HepG2 (cell line): ENCODE data around the gene ETF1. TPM values are rescaled to one million over a fixed set of nuclear protein-coding genes. Genes with fewer than 3 reads are reported as not detected.

Source experiments
- ATF7 ChIP-seq, 2 experiments: fragments of 450-650 bp in 1 of 2; sonication (generic) in 1 of 2; formaldehyde crosslinking in 1 of 2; IDR thresholded peaks; 2 replicates each; pipeline versions ENCODE4 v1.4.0 to v1.6.1; 2016 to 2020; ENCODE audit warnings: antibody characterized with exemption in 1 of 2, mild to moderate bottlenecking in 1 of 2, missing genetic modification reagents in 1 of 2
- CREM ChIP-seq, 2 experiments: sonication (generic) in 1 of 2; formaldehyde crosslinking in 1 of 2; IDR thresholded peaks; 2 replicates each; pipeline versions ENCODE4 v1.4.0 to v1.6.1; 2016 to 2020; ENCODE audit warnings: antibody characterized with exemption in 1 of 2, mild to moderate bottlenecking in 1 of 2, missing genetic modification reagents in 1 of 2
- DMAP1 ChIP-seq: IDR thresholded peaks from 2 replicates; pipeline ENCODE4 v1.6.1; 2016
- HES4 ChIP-seq: sonication (generic); formaldehyde crosslinking; IDR thresholded peaks from 2 replicates; pipeline ENCODE4 v1.9.0; 2021; ENCODE audit warnings: mild to moderate bottlenecking, missing genetic modification reagents, borderline replicate concordance
- KDM5B ChIP-seq: sonication (generic); formaldehyde crosslinking; IDR thresholded peaks from 2 replicates; pipeline ENCODE4 v1.4.0; 2020; ENCODE audit warnings: missing genetic modification reagents, mild to moderate bottlenecking, borderline replicate concordance
- KLF13 ChIP-seq: sonication (generic); formaldehyde crosslinking; IDR thresholded peaks from 2 replicates; pipeline ENCODE4 v1.4.0; 2020; ENCODE audit warnings: mild to moderate bottlenecking, missing genetic modification reagents
- KLF9 ChIP-seq: IDR thresholded peaks from 2 replicates; pipeline ENCODE4 v1.6.1; 2016; ENCODE audit warnings: low read depth
- NCOA1 ChIP-seq: sonication (generic); formaldehyde crosslinking; IDR thresholded peaks from 2 replicates; pipeline ENCODE4 v1.9.0; 2021; ENCODE audit warnings: missing genetic modification reagents
- SRSF1 ChIP-seq: fragments of 200-400 bp; formaldehyde crosslinking; optimal IDR thresholded peaks from 2 replicates; pipeline ENCODE3; 2017; ENCODE audit warnings: mild to moderate bottlenecking, low read depth, low read length, moderate library complexity
- SRSF4 ChIP-seq: fragments of 200-400 bp; formaldehyde crosslinking; IDR thresholded peaks from one replicate; pipeline ENCODE4 v1.6.1; 2018; ENCODE audit warnings: mild to moderate bottlenecking, low read depth, low read length, moderate library complexity; ENCODE audit not compliant: poor library complexity, severe bottlenecking
- TAF15 ChIP-seq: fragments of 200-400 bp; formaldehyde crosslinking; IDR thresholded peaks from one replicate; pipeline ENCODE4 v1.6.1; 2018; ENCODE audit warnings: mild to moderate bottlenecking, low read depth, low read length; ENCODE audit not compliant: poor library complexity, severe bottlenecking
- TMF1 ChIP-seq: sonication (generic); formaldehyde crosslinking; IDR thresholded peaks from 2 replicates; pipeline ENCODE4 v1.8.1; 2022; ENCODE audit warnings: low read depth, missing genetic modification reagents
- U2AF2 ChIP-seq: fragments of 200-400 bp; formaldehyde crosslinking; IDR thresholded peaks from 2 replicates; pipeline ENCODE4 v1.6.1; 2017; ENCODE audit warnings: low read depth, mild to moderate bottlenecking, low read length
- ZFP82 ChIP-seq: sonication (generic); formaldehyde crosslinking; IDR thresholded peaks from 2 replicates; pipeline ENCODE4 v1.5.1; 2020; ENCODE audit warnings: mild to moderate bottlenecking, missing genetic modification reagents, borderline replicate concordance
- ZNF180 ChIP-seq: sonication (generic); formaldehyde crosslinking; IDR thresholded peaks from 2 replicates; pipeline ENCODE4 v1.4.0; 2020; ENCODE audit warnings: low read depth, missing genetic modification reagents, borderline replicate concordance
- ZNF263 ChIP-seq: sonication (generic); formaldehyde crosslinking; IDR thresholded peaks from 2 replicates; pipeline ENCODE4 v1.4.0; 2020; ENCODE audit warnings: missing genetic modification reagents
- ZNF331 ChIP-seq: sonication (generic); formaldehyde crosslinking; IDR thresholded peaks from 2 replicates; pipeline ENCODE4 v1.4.0; 2020; ENCODE audit warnings: missing genetic modification reagents
- ZNF550 ChIP-seq: sonication (generic); formaldehyde crosslinking; IDR thresholded peaks from 2 replicates; pipeline ENCODE4 v1.4.0; 2020; ENCODE audit warnings: mild to moderate bottlenecking, missing genetic modification reagents, borderline replicate concordance
- polyA plus RNA-seq, 8 experiments: library from polyadenylated mRNA; depleted of rRNA in 3 of 8; stranded (reverse) in 7 of 8; unstranded in 1 of 8; fragments of >200 nt; fragmentation: Illumina TruSeq in 4 of 8; extraction: Trizol in 4 of 8; gene quantifications; 2 replicates each; pipeline versions ENCODE4 v1.2.1 to v1.2.3, GENCODE V29; 2011 to 2016; ENCODE audit warnings: low read depth in 4 of 8, missing spikeins in 1 of 8, mixed read lengths in 1 of 8; ENCODE audit not compliant: insufficient read depth in 1 of 8
- total RNA-seq, 5 experiments: library from RNA; depleted of rRNA; stranded (reverse); fragments of >200 nt; fragmentation: Illumina TruSeq; extraction: Trizol; gene quantifications; 2 replicates each; pipeline ENCODE4 v1.2.3, GENCODE V29; 2016; ENCODE audit warnings: low read depth in 1 of 5
- TF ChIP-seq, protein P1 (sequence below): sonication (generic); formaldehyde crosslinking; IDR thresholded peaks from 2 replicates; pipeline ENCODE4 v1.5.1; 2020; ENCODE audit warnings: mild to moderate bottlenecking, missing genetic modification reagents, moderate library complexity
- TF ChIP-seq, protein P2 (sequence below): sonication (generic); formaldehyde crosslinking; IDR thresholded peaks from 2 replicates; pipeline ENCODE4 v1.4.0; 2020; ENCODE audit warnings: missing genetic modification reagents; ENCODE audit errors: not compliant biosample characterization
- TF ChIP-seq, protein P3 (sequence below): sonication (generic); formaldehyde crosslinking; IDR thresholded peaks from 2 replicates; pipeline ENCODE4 v1.4.0; 2020; ENCODE audit warnings: missing genetic modification reagents

The ETF1 gene
- total and polyA plus RNA-seq, 2 of the 13 experiments (the other 11 are each of a cell fraction or from before 2014, with no cell fraction given): 52.1 to 184 TPM

DNA sequence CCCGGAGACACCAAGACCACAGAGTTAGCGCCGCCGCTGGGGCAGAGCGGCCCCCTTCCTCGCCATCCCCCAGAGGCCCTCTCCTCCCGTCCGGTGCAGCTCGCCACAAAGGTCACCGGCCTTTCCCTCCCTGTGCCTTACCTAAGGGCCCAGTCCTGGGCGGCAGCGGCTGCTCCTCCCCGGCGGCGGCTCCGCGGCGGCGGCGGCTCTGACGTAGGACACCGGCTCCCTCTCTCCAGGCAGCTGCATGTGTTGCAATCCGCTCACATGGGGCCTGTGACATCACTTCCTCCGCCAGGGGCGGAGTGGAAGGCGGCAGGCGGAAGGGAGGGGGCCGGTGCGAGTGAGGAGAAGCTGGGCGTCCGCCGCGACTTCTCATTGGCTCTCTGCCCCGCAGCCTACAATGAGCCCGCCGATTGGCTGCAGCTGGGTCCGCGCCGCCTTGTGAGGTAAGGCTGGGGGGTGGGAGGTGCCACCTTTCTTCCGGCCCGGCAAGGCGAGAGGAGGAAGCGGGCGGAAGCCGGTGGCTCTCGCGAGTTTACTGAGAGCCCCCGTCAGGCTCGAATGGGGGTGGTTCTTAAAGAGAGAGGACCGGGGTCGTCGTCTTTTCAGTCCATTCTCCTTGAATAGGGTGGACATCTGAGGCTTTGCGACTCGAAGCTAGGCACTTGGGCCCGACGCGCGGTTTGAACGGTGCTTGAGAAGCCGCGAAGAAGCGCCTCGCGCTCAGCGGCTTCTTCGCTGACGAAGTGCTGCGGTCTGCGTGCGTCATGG is at the start of gene ETF1 (continued):
- TF ChIP-seq, protein P1, sequence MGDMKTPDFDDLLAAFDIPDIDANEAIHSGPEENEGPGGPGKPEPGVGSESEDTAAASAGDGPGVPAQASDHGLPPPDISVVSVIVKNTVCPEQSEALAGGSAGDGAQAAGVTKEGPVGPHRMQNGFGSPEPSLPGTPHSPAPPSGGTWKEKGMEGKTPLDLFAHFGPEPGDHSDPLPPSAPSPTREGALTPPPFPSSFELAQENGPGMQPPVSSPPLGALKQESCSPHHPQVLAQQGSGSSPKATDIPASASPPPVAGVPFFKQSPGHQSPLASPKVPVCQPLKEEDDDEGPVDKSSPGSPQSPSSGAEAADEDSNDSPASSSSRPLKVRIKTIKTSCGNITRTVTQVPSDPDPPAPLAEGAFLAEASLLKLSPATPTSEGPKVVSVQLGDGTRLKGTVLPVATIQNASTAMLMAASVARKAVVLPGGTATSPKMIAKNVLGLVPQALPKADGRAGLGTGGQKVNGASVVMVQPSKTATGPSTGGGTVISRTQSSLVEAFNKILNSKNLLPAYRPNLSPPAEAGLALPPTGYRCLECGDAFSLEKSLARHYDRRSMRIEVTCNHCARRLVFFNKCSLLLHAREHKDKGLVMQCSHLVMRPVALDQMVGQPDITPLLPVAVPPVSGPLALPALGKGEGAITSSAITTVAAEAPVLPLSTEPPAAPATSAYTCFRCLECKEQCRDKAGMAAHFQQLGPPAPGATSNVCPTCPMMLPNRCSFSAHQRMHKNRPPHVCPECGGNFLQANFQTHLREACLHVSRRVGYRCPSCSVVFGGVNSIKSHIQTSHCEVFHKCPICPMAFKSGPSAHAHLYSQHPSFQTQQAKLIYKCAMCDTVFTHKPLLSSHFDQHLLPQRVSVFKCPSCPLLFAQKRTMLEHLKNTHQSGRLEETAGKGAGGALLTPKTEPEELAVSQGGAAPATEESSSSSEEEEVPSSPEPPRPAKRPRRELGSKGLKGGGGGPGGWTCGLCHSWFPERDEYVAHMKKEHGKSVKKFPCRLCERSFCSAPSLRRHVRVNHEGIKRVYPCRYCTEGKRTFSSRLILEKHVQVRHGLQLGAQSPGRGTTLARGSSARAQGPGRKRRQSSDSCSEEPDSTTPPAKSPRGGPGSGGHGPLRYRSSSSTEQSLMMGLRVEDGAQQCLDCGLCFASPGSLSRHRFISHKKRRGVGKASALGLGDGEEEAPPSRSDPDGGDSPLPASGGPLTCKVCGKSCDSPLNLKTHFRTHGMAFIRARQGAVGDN: peak; percentile 87
- TF ChIP-seq KLF9 (CRISPR knock-in tag) (peak; percentile 44), TMF1 (CRISPR knock-in tag) (peak; percentile 84), NCOA1 (CRISPR knock-in tag) (no peak; the same call in 1 of the 2 replicates), KDM5B (no peak; the same call in 1 of the 2 replicates), ATF7 (IDR thresholded peaks at IDR 0.05) (peak; percentile 71), ATF7 (CRISPR knock-in tag; IDR thresholded peaks at IDR 0.05) (peak; percentile 89), ZFP82 (CRISPR knock-in tag) (peak; percentile 71; the same call in 1 of the 2 replicates), SRSF4 (no peak), CREM (IDR thresholded peaks at IDR 0.05) (peak; percentile 93), CREM (CRISPR knock-in tag; IDR thresholded peaks at IDR 0.05) (peak; percentile 64; the same call in 1 of the 2 replicates), ZNF263 (CRISPR knock-in tag) (0 out of 2 replicates have a peak, but pooled peaks have one; percentile 10), SRSF1 (peak; percentile 77), ZNF331 (CRISPR knock-in tag) (peak; percentile 65), DMAP1 (peak; percentile 65), KLF13 (CRISPR knock-in tag) (no peak), HES4 (CRISPR knock-in tag) (no peak), ZNF550 (CRISPR knock-in tag) (no peak), U2AF2 (no peak), ZNF180 (CRISPR knock-in tag) (no peak), TAF15 (no peak)
- TF ChIP-seq, protein P2, sequence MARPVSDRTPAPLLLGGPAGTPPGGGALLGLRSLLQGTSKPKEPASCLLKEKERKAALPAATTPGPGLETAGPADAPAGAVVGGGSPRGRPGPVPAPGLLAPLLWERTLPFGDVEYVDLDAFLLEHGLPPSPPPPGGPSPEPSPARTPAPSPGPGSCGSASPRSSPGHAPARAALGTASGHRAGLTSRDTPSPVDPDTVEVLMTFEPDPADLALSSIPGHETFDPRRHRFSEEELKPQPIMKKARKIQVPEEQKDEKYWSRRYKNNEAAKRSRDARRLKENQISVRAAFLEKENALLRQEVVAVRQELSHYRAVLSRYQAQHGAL (CRISPR knock-in tag): no peak
- TF ChIP-seq, protein P3, sequence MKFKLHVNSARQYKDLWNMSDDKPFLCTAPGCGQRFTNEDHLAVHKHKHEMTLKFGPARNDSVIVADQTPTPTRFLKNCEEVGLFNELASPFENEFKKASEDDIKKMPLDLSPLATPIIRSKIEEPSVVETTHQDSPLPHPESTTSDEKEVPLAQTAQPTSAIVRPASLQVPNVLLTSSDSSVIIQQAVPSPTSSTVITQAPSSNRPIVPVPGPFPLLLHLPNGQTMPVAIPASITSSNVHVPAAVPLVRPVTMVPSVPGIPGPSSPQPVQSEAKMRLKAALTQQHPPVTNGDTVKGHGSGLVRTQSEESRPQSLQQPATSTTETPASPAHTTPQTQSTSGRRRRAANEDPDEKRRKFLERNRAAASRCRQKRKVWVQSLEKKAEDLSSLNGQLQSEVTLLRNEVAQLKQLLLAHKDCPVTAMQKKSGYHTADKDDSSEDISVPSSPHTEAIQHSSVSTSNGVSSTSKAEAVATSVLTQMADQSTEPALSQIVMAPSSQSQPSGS (CRISPR knock-in tag): peak; percentile 90
